GM12874 (cell line): ENCODE data around the gene SLC35B2.

Source experiments
- CTCF ChIP-seq: IDR thresholded peaks from 2 replicates; pipeline ENCODE4 v1.5.1; 2011; ENCODE audit warnings: low read depth, mild to moderate bottlenecking, control low read depth, low read length, moderate library complexity; ENCODE audit not compliant: insufficient read depth

The SLC35B2 gene

DNA sequence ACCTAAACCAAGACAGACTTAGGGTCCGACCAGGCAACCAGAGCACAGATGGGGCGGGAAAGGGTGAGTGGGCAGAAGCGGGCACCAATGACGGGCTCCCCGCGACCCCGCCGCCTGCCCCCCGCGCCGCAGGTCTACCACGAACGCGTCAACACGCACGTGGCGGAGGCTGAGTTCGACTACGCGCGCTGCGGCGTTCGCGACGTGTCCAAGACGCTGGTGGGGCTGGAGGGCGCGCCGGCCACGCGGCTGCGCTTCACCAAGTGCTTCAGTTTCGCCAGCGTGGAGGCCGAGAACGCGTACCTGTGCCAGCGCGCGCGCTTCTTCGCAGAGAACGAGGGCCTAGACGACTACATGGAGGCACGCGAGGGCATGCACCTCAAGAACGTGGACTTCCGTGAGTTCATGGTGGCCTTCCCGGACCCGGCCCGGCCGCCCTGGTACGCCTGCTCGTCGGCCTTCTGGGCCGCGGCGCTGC, 18.0 kb upstream of the SLC35B2 start:
- TF ChIP-seq CTCF = no peak

- TF ChIP-seq CTCF = no peak
These were observed 16.3 kb upstream of the SLC35B2 start for GRCh38 chr6:44273617-44274016.

GRCh38 chr6:44272999-44273566, 15.8 kb upstream of the SLC35B2 start:
- TF ChIP-seq CTCF = no peak

DNA sequence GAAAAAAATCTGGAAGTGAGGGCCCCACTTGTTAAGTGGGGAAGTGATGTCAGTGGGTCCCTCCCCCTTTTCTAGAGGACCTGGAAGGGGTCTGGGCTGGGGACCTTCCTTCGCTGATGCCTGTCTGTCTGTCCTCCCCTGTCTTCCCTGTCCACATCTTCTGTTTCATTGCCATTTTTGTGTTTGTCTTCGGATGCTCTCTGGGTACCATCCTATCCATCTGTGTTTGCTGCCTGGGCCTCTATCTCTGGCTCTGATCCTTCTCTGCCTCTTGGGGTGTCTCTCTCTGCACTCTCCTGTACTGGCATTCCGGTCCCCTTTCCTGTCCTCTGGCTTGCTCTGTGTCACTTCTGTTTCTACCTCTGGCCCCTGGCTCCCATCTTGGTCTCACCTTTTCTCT, 15.2 kb upstream of the SLC35B2 start:
- TF ChIP-seq CTCF = no peak

- TF ChIP-seq CTCF = no peak
These were observed 14.6 kb upstream of the SLC35B2 start for GRCh38 chr6:44271914-44272313.

GRCh38 chr6:44271406-44271723, 14.0 kb upstream of the SLC35B2 start:
- no peak for TF ChIP-seq CTCF

GRCh38 chr6:44270526-44271405, 13.4 kb upstream of the SLC35B2 start:
- no peak for TF ChIP-seq CTCF
